DOHH2 (cell line): Measurements from ENCODE around the gene PLCD1.

Source experiments
- H3F3A ChIP-seq: fragments of 200-600 bp; sonication (generic), shearing (Covaris generic); 2 replicates; pipeline ENCODE4 v1.6.0; 2016; ENCODE audit warnings: antibody characterized with exemption, mild to moderate bottlenecking; ENCODE audit not compliant: control insufficient read depth, insufficient read depth
- H3K27ac ChIP-seq: fragments of 200-600 bp; sonication (generic); 2 replicates; pipeline ENCODE4 v1.5.1; 2014; ENCODE audit warnings: low read depth, mild to moderate bottlenecking, low read length, moderate library complexity
- H3K27me3 ChIP-seq: fragments of 200-600 bp; sonication (generic); 2 replicates; pipeline ENCODE4 v1.6.1; 2014; ENCODE audit warnings: mild to moderate bottlenecking, low read length, mixed read lengths; ENCODE audit not compliant: control insufficient read depth
- H3K36me3 ChIP-seq: fragments of 200-600 bp; sonication (generic); 2 replicates; pipeline ENCODE4 v1.6.1; 2014; ENCODE audit warnings: mild to moderate bottlenecking, low read length, moderate library complexity, mixed read lengths; ENCODE audit not compliant: control insufficient read depth
- H3K4me1 ChIP-seq: fragments of 200-600 bp; sonication (generic); 2 replicates; pipeline ENCODE4 v1.6.1; 2014; ENCODE audit warnings: mild to moderate bottlenecking, low read length, mixed read lengths; ENCODE audit not compliant: control insufficient read depth
- H3K4me2 ChIP-seq: fragments of 200-600 bp; sonication (generic); 2 replicates; pipeline ENCODE4 v1.6.0; 2014; ENCODE audit warnings: mild to moderate bottlenecking, low read length, moderate library complexity
- H3K4me3 ChIP-seq: fragments of 200-600 bp; sonication (generic); 2 replicates; pipeline ENCODE4 v1.5.1; 2014; ENCODE audit warnings: mild to moderate bottlenecking, low read length, mixed read lengths
- H3K79me2 ChIP-seq: fragments of 200-600 bp; sonication (generic); 2 replicates; pipeline ENCODE4 v1.6.1; 2014; ENCODE audit warnings: mild to moderate bottlenecking, low read length, mixed read lengths; ENCODE audit not compliant: control insufficient read depth
- H3K9me2 ChIP-seq: fragments of 200-600 bp; sonication (generic); replicated peaks from 2 replicates; pipeline ENCODE4 v1.6.1; 2014; ENCODE audit warnings: mild to moderate bottlenecking, low read length, mixed read lengths; ENCODE audit not compliant: control insufficient read depth
- H3K9me3 ChIP-seq: fragments of 200-600 bp; sonication (generic); 2 replicates; pipeline ENCODE4 v1.6.1; 2014; ENCODE audit warnings: antibody characterized with exemption, low read length, mixed read lengths; ENCODE audit not compliant: control insufficient read depth, insufficient read depth
- H4K20me1 ChIP-seq: fragments of 200-600 bp; sonication (generic); 2 replicates; pipeline ENCODE4 v1.6.0; 2014; ENCODE audit warnings: low read depth, mild to moderate bottlenecking, antibody characterized with exemption, low read length, moderate library complexity; ENCODE audit not compliant: control insufficient read depth, insufficient read depth
- CTCF ChIP-seq: fragments of 200-600 bp; sonication (generic); IDR thresholded peaks from one replicate; pipeline ENCODE4 v1.5.1; 2014; ENCODE audit warnings: antibody characterized with exemption, mild to moderate bottlenecking, low read depth, low read length; ENCODE audit not compliant: poor library complexity, severe bottlenecking
- EZH2phosphoT487 ChIP-seq: fragments of 200-600 bp; sonication (generic); IDR thresholded peaks from 2 replicates; pipeline ENCODE4 v1.6.1; 2017; ENCODE audit warnings: borderline replicate concordance, mild to moderate bottlenecking, antibody characterized with exemption, low read length, moderate library complexity, mixed read lengths

The PLCD1 gene

GRCh38 chr3:38019658-38020341 lies 9.6 kb downstream of the PLCD1 start:
- no peaks in the 10 kb centered on the region for H4K20me1 ChIP-seq

GRCh38 chr3:38018296-38019266 lies 10.9 kb downstream of the PLCD1 start:
- H3K4me3 ChIP-seq, result no peak overlapping the region
- no peaks in the 10 kb centered on the region for H3K9me3 ChIP-seq
- TF ChIP-seq EZH2phosphoT487 (no peak), CTCF (no peak)
- H3K9me2 ChIP-seq, result no peaks in the 10 kb centered on the region
- no peaks in the 10 kb centered on the region for H4K20me1 ChIP-seq
- H3K27me3 ChIP-seq, result no peaks in the 10 kb centered on the region
- no peaks in the 10 kb centered on the region for H3K79me2 ChIP-seq
- H3K36me3 ChIP-seq, result no peaks in the 10 kb centered on the region
- peaks cover 3% of the 10 kb centered on the region for H3K4me1 ChIP-seq
- H3F3A ChIP-seq, result no peaks in the 10 kb centered on the region; the same call in 1 of the 2 replicates
- H3K27ac ChIP-seq, result no peak overlapping the region
- no peak overlapping the region for H3K4me2 ChIP-seq

More at GRCh38 chr3:38019658-38020341, 9.6 kb downstream of the PLCD1 start:
- Histone ChIP-seq H3K79me2 (no peaks in the 10 kb centered on the region), H3K9me2 (no peaks in the 10 kb centered on the region), H3K4me3 (no peak overlapping the region), H3K4me1 (peaks cover 10% of the 10 kb centered on the region), H3F3A (no peaks in the 10 kb centered on the region), H3K27ac (no peak overlapping the region), H3K9me3 (no peaks in the 10 kb centered on the region), H3K4me2 (no peak overlapping the region), H3K36me3 (no peaks in the 10 kb centered on the region), H3K27me3 (no peaks in the 10 kb centered on the region)
- TF ChIP-seq EZH2phosphoT487 (no peak), CTCF (no peak)

GRCh38 chr3:38017445-38018295 lies 11.8 kb downstream of the PLCD1 start:
- no peaks in the 10 kb centered on the region for H3K4me1 ChIP-seq
- TF ChIP-seq EZH2phosphoT487 (no peak), CTCF (no peak)

More at GRCh38 chr3:38017445-38018295, 11.8 kb downstream of the PLCD1 start:
- H3K79me2 ChIP-seq, result no peaks in the 10 kb centered on the region
- H4K20me1 ChIP-seq, result no peaks in the 10 kb centered on the region
- H3K9me3 ChIP-seq, result no peaks in the 10 kb centered on the region
- H3K9me2 ChIP-seq, result no peaks in the 10 kb centered on the region
- H3K4me2 ChIP-seq, result no peak overlapping the region
- H3F3A ChIP-seq, result no peaks in the 10 kb centered on the region; the same call in 1 of the 2 replicates
- H3K27me3 ChIP-seq, result no peaks in the 10 kb centered on the region
- H3K4me3 ChIP-seq, result no peak overlapping the region
- H3K27ac ChIP-seq, result no peak overlapping the region
- no peaks in the 10 kb centered on the region for H3K36me3 ChIP-seq
